HG03095 (cell line): ENCODE results near the gene DHRS13.
"Not testable (repeated sequence)": the region's sequence is repeated elsewhere in the genome, so short reads cannot be mapped to it uniquely, and the experiment has no call there.

Source experiments
- ATAC-seq: cut with Tn5 transposase; IDR thresholded peaks from one replicate; pipeline ENCODE4 v1.9.1; 2021; ENCODE audit warnings: moderate library complexity; ENCODE audit not compliant: unreplicated experiment

DHRS13 gene

DNA sequence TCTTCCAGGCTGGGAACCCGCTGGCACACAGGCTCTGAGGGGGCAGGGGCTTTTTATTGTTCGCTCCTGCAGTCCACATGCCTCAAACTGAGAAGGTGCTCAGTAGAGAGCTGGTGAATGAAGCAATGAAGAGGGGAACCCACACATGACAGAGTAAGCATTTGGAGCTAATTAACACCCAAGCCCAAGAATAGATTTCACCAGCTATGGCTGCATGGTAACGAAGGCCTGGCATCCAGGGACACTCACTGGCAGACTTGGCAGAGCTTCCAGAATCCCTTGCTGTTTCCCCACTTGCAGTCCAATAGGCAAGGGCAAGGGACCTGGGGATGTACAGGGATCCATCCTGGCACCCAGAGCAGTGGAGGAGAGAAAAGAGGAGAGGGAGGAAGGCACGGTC is 17.5 kb downstream of the DHRS13 start:
- no peak for ATAC-seq

DNA sequence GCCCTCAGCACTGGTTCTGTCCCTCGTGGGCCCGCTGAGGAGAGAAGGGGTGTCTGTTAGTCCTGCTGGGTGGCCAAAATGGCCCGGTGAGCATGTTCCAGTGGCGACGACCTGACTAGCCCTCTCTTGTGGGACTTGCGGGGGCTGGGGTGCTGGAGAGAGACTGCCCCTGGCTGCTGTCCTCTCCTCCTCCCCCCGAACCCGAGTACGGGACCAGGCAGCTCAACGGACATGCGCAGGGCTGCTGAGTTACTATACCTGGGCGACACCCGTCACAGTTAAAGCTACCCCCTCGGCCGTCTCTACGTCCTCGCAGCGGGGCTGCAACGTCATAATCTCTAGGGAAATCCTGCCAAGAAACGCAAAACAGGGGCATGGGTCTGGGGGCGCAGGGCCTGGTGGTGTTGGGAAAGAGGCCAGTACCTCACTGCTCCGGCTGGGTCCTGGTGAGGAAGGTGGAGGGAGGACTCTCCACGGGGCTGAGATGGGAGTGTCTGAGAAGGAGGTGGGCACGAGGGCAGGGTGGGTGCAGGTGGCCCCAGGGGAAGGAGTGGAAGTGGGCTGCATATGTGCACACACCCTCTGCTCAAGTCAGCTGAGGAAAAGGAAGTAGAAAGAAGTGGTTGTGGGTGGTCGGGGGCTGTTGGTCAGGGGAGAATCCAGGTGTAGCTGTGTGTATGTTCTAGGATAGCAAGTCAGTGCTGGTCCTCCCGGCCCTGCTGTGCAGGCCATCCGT is 18.7 kb downstream of the DHRS13 start:
- no peak for ATAC-seq

DNA sequence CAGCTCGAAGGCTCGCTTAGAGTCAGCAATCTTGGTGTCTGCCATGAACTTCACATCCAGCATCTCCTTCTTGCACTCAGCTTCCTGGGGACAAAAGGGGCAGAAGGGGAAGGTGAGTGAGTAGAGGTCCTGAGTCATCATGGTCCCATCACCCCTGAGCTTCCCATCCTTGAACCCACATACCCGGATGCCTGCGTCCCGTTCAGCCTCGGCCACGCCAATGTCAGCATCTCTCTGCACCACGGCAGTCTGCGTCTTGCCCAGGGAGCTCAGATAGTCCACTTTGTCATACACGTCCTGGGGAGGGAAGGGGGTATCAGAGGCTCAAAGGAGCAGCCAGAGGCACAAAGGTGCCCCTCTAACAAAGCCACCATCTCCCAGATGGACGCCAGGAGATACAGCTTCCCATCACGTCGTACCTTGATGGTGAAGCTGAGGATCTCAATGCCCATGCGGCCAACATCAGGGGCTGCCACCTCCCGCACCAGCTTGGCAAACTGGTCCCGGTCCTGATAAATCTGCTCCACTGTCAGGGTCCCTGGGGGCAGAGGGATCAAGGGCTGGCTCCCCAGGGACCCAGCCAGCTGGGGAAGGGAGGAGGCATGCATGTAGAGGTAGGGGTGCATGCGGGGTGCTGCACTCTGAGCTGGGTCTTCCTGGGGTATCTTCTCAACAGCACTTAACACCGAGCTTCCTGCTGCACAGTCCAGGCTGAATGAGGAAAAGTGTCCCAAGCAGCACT is 20.6 kb downstream of the DHRS13 start:
- ATAC-seq = no peak

DNA sequence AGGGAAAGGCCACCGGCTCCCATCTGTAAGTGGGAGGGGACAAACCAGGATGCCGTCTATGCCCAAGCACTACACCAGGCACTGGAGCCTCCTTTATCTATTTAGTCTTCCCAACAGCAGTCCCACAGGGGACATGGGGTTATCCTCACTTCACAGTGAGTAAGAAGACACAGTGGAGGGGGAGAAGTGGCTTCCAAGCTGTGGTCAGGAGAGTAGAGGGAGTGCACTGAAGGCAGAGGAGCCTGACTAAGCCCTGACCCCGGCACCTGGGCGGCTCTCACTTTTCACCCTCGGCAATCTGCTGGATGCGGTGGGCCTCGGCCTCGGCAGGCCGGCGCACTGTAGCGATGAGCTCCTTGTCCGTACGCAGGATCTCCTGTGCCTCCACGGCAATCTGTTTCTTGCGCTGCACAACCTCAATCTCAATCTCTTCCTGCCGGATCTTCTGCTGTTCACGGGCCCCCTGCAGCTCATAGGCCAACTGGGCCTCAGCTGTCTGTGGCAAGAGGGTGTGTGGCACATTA is 21.3 kb downstream of the DHRS13 start:
- no peak for ATAC-seq

DNA sequence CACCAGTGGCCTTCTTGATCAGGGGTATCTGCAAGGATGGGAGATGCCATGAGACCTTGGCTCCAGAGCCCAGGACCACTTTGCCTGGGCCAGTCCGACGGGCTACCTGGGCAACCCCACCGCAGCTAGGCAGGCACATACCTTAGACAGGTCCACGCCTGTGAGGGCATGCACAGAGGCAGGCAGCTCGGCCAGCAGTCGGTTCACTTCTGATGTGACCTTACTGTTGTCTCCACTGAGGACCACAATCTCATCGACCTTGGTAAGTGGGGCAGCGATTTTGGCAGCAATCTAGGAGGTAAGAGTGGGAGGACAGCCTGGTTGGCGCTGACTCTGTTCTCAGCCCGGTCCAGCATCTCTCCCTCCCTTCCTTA is 22.3 kb downstream of the DHRS13 start:
- no peak for ATAC-seq

DNA sequence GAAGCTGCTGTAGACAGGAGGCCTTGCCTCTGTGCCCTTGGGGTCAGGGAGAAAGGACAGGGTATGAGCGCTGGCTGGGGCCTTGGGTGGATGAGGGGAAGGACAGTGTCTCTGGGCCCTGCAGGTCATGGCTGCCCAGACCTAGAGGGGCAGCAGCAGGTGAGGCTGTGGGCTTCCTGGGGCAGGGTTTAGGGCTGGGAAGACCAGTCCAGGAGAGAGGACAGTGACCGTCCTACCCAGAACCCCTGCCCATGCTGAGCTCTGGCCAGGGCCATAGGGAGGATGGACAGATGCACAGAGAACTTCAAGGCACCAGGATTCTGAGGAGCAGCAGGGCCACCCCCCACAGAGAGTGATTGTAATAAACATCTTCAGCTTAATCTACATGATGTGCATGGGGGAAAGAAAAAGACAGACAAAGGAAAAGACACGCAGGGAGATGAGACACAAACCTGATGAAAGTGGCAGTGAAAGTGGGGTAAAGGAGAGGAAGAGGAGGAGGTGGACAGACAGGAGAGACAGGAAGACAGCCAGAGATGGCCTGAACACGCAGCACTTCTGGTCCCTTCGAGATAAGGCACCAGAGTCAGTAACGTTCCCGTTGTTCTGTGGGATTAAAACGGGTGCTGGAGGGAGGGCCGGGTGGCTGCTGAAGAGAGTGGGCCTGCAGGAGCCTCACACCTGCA is 22.9 kb downstream of the DHRS13 start:
- ATAC-seq = no peak

DNA sequence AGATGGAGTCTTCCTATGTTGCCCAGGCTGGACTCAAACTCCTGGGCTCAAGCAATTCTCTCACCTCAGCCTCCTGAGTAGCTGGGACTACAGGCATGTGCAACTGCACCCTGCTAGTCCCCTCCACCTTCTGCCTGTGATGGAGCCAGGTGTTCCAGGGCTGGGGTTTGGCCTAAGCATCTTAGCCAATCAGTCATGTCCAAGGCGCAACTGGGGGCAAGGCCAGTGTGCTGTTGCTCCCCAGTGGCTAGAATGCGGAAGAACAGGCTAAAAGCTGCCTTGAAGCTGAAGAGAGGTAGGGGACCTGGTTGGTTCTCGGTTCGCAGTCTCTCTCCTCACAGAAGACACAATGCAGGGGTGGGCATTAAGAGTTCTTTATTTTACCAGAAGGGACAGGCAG is 23.9 kb downstream of the DHRS13 start:
- no peak for ATAC-seq

DNA sequence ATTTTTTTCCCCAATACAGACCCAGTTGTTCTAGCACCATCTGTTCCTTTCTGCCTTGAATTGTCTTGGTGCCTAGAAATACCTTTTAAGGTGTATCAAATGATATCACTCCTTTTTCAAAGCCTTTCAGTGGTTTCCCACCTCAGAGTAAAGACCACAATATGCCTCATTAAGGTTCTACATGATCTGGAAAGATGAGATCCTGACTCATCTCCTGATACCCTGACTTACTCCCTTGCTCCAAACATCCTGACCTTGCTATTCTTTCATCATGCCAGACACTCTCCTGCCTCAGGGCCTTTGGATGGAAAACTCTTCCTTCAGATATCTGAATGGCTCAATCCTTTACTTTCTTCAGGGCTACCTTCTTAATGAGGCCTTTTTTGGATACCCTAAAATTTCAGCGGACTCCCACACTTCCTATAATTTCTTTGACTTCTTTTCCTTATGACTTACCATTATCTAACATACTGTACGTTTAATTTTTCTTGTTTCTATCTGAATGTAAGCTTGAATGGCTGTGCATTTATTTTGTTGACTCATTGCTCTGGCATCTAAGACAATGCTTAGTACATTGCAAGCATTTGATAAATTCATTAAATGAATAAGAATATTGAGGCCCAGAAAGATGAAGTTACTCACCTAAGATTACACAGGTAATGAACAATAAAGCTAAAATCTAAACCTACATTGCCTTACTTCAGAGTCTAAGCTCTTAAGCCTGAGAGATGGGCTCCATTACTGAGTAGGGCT is 24.5 kb downstream of the DHRS13 start:
- no peak for ATAC-seq

DNA sequence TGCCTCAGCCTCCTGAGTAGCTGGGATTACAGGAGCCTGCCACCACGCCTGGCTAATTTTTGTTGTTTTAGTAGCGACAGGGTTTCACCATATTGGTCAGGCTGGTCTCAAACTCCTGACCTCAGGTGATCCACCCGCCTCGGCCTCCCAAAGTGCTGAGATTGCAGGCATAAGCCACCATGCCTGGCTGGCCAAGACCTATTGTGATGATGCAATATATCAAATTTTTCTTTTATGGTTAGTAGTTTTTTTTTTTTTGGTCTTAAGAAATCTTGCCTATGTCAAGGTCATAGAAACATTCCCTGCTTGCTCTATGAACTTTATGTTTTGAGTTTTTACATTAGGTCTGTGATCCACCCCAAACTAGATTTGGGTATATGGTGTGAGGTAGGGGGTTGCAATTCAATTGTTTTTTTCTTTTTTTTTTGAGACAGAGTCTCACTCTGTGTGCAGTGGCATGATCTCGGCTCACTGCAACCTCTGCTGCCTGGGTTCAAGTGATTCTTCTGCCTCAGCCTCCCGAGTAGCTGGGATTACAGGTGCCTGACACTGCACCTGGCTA is 25.6 kb downstream of the DHRS13 start:
- ATAC-seq = not testable (repeated sequence)

DNA sequence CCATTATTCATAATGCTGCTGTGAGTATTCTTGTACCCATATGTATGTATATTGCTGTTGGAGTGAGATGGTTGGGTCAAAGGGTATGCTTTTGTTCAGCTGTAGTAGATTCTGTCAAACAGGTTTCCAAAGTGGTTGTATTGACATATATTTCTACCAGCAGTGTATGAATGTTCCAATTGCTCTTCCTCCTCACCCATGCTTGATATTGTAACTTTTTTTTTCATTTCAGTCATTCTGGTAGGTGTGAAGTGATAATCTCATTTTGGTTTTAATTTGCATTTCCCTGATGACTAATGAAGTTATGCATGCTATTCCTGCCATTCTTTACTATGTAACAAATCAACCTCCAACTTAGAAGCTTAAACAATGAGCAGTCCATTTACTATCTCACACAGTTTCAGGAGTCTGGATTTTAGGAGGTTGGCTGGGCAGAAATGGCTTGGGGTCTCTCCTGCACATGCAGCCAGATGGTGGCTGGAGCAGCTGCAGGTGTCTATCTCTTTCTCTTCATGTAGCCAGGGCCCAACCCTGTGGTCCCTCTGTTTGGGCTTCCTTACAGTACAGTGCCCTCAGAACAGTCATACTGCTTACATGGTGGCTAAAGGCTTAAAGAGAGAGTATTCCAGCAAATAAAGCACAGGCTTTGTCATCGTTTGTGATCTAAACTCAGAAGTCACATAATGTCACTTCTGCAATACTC is 26.9 kb downstream of the DHRS13 start:
- no peak for ATAC-seq

DNA sequence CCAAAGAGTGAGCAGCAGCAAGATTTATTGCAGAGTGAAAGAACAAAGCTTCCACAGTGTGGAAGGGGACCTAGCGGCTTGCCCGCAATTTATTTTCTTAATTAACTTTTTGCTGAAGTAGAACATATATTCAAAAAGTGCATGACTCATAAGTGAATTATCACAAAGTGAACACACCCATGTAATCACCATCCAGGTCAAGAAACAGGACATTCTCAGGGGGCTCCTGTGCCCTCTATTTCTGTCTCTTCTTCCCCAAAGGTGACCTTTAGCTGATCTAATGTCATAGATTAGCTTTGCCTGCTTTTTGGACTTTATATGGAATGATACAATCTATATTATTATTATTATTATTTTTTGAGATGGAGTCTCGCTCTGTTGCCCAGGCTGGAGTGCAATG is 28.1 kb downstream of the DHRS13 start:
- ATAC-seq = no peak

DNA sequence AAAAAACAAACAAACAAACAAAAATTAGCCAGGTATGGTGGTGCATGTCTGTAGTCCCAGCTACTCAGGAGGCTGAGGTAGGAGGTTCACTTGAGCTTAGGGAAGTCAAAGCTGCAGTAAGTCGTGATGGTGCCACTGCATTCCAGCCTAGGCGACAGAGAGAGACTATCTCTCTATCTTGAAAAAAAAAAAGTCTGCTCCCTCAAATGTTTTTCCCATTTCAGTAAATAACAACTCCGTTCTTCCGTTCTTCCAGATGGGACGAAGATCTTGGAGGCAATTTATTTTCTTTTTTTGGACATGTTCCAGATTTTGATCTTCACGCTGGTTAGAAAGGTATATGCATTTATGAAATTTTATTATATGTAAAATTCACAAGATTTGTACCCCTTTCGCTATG is 29.0 kb downstream of the DHRS13 start:
- ATAC-seq = no peak

DNA sequence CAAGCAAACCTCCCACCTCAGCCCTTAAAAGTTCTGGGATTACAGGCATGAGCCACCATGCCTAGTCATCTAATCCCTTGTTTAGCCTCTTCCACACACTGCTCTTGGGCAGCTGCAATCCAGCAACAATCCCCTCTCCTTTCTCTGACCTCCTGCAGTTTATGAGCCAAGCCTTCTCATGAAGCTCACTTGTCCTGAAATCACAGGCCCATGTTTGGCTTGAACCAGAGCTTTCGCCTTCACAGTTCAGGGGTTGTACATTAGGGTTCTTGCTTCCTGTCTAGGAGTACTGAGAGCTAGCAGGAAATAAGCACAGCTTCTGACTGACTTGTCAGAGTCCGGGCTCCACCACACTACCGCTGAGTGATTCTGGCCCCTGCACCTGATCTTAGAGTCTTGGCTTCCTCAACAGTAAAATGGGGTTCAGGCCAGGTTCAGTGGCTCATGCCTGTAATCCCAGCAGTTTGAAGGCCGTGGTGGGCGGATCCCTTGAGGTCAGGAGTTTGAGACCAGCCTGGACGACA is 31.8 kb downstream of the DHRS13 start:
- ATAC-seq = peak; percentile 89

DNA sequence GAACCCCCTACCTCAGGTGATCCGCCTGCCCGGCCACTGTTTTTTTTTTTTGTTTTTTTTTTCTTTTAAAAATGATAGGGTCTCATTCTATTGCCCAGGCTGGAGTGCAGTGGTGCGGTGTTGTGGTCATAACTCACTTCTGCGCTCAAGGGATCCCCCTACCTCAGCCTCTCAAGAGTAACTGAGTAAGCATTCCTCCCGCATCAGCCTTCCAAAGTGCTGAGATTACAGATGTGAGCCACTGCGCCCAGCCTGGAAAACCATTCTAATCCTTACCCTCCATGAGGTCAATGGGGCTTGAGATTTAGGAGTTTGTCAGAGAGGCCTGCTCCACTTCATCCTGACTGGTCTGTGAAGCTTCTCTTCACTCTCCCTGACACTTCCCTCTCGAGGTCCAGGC is 35.6 kb downstream of the DHRS13 start:
- ATAC-seq = no peak

DNA sequence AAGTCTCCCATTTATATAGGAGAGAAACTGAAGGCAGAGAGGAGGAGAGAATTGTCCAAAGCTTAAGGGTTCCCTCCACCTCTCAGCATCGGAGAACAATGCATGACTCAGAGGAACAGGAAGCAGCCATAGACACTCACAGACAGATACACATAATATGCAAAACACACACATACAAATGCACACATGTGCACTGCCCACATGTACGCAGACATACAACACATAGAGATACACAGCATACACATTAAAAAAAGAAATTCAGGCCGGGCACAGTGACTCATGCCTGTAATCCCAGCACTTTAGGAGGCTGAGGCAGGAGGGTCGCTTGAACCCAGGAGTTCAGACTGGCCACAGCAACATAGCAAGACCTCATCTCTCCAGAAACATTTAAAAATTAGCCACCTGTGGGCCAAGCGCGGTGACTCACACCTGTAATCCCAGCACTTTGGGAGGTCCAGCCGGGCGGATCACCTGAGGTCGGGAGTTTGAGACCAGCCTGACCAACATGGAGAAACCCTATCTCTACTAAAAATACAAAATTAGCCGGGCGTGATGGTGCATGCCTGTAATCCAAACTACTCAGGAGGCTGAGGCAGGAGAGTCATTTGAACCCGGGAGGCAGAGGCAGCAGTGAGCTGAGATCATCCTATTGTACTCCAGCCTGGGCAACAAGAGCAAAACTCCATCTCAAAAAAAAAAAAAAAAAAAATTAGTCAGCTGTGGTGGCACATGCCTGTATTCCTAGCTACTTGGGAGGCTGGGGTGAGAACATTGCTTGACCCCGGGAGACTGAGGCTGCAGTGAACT is 36.7 kb downstream of the DHRS13 start:
- no peak for ATAC-seq

DNA sequence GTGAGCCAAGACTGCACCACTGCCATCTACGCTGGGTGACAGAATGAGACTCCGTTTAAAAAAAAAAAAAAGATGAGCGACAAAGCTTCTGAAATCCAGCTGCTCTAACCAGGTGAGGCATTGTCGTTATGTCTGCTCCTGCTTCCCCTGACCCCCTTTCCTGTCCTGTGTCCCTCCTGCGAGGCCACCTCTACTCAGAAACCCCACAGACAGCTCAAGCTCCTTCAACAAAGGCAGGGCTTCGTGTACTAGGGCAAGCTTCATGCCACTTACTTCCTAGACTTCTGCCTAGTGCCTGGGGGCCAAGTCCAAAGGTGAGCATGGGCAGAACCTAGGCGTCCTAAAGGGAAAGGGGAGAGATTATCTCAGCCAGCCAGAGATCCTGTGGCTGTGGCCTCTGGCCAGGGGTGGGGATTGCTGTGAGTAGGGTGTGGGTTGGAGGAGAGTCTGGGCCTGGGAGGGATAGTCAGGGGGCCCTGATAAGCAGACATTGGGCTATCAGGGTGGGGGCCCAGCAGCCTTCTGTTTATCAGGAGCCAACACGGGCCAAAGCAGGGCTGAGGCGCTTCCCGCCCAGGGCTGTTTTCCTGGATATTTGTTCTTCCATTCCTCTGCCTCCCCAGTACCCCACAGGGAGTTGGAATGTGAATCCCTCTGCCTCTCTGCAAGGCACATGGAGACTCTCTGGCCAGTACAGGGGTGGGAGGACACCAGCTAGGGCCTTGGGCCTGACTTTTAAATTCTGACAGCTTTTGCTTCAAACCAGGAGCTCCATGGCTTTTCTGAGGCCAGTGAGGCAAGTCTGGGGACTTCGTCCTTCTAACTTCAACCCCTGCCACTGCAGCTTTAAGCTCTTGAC is 37.7 kb downstream of the DHRS13 start:
- ATAC-seq = no peak

DNA sequence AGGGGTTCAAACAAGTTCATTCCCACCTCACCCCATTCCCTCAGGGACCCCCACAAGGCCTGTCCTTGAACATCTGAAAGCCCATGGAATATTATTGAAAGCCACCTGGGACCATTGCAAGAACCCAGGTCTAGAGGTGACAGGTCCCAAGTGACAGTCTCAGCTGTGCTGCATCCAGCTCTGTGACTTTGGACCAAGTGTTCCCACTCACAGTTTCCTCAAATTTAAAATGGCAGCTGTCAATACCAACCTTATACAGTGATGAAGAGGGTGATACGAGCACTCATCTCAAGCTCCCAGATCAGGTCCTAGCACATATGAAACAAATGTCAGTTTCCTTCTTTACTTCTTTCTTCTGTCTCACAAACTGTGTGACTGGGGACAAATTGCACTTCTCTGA is 38.9 kb downstream of the DHRS13 start:
- no peak for ATAC-seq

DNA sequence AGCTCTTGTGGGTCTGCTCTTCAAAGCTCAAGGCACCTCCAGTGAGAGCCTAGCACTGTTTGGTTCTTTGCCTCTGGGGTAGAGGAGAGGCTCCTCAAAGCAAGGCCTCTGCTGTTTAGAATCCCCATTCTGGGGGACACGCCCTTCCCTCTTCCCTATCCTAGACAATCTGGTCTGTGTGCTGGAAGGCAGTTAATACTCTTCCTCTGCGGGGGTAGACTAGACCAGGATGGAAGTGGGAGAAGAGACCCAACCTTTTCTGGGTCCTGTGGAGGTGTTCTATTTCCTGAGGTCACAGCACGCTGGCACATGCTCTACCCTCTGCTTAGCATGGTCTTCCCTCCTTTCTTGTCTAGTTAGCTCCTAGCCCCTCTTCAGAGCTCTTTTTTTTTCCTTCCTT is 40.3 kb downstream of the DHRS13 start:
- ATAC-seq = no peak
